LNCaP clone FGC (cell line): ENCODE results near the gene NR2E1.

Source experiments
- DNase-seq: peaks from one replicate; pipeline ENCODE4 v3.0.0-alpha.2; 2011; ENCODE audit warnings: low read depth
- H3K4me3 ChIP-seq: 2 replicates; pipeline ENCODE4 v1.5.1; 2011; ENCODE audit warnings: mild to moderate bottlenecking, low read depth, low read length, control low read depth
- CTCF ChIP-seq: IDR thresholded peaks from 2 replicates; pipeline ENCODE4 v1.5.1; 2012; ENCODE audit warnings: mild to moderate bottlenecking; ENCODE audit not compliant: control insufficient read depth, insufficient read depth; ENCODE audit errors: extremely low read depth

Gene NR2E1

GRCh38 chr6:108168090-108168463 is 2.3 kb downstream of the NR2E1 start:
- DNase-seq, result no peak
- no peak overlapping the region for H3K4me3 ChIP-seq
- TF ChIP-seq CTCF, result no peak

GRCh38 chr6:108168501-108169463 is 3.0 kb downstream of the NR2E1 start:
- TF ChIP-seq CTCF, result no peak
- H3K4me3 ChIP-seq, result no peak overlapping the region
- DNase-seq, result no peak

- no peak for DNase-seq
- no peak overlapping the region for H3K4me3 ChIP-seq
- TF ChIP-seq CTCF, result no peak
Observed at GRCh38 chr6:108169464-108170331, 3.9 kb downstream of the NR2E1 start.

- no peak overlapping the region for H3K4me3 ChIP-seq
- DNase-seq, result no peak
- TF ChIP-seq CTCF, result no peak
Observed at GRCh38 chr6:108170332-108171290, 4.8 kb downstream of the NR2E1 start.

- no peak for TF ChIP-seq CTCF
Observed at GRCh38 chr6:108171291-108171917, 5.6 kb downstream of the NR2E1 start.

More at GRCh38 chr6:108171291-108171917, 5.6 kb downstream of the NR2E1 start:
- no peak for DNase-seq
- H3K4me3 ChIP-seq, result no peak overlapping the region
